SHP77 (cell line): ENCODE measurements around the gene RNF144A.
"Not testable (repeated sequence)": the region's sequence is repeated elsewhere in the genome, so short reads cannot be mapped to it uniquely, and the experiment has no call there.

Experiments
- DNase-seq, 2 experiments: peaks; one replicate each; lab custom pipeline; 2025; lab: John Stamatoyannopoulos, UW

Gene RNF144A

GRCh38 chr2:6972067-6972710 is 55.0 kb downstream of the RNF144A start:
- no peak for DNase-seq

- DNase-seq: no peak
Observed at GRCh38 chr2:6973895-6974545, 56.8 kb downstream of the RNF144A start.

DNA sequence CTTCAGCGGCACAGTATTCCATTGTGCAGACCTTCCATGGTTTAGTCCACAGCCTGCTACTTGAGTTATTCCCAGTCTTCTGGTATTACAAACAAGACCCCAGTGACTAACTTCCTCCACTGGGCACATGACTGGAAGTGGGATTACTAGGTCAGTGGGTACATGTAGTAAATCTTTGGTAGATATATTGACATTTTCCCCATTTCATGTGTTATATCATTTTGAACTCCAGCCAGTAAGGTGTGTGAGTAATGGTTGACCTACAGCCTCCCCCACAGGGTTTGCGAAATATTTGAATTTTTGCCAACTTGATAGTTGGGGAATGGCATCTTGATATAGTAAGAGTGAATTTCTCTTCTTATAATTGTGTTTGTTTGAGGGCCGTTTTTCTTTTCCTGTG is 58.8 kb downstream of the RNF144A start:
- DNase-seq: peak in 1 of 2 experiments; percentile 6

DNA sequence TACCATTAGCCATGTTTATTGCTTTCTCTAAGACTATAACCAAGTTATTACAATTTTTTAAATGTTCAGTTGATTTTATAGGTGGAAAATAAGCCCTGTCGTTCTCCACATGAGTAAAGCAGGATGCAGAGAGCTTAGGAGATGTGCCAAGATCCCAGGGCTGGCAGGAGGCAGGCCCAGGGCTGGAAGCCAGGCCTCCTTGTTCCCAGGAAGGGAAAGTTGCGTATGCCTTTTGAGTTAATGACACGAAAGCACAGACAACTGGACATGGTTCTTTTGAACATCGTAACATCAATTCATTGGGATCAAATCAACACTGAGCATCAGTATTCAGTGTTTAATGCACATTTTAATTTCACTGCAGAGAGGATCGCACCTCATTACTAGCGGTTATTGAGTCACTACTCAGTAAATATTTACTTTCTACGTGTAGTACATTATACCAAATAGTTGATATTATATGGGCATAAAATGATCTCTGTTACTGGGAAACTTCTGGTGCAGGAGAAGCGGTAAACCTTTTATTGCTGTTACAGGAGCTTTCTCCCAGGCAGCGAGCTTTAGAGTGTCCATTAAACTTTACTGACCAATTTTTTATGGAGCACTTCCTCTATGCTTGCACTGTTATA is 60.0 kb downstream of the RNF144A start:
- DNase-seq: peak; percentile 29 to 32

DNA sequence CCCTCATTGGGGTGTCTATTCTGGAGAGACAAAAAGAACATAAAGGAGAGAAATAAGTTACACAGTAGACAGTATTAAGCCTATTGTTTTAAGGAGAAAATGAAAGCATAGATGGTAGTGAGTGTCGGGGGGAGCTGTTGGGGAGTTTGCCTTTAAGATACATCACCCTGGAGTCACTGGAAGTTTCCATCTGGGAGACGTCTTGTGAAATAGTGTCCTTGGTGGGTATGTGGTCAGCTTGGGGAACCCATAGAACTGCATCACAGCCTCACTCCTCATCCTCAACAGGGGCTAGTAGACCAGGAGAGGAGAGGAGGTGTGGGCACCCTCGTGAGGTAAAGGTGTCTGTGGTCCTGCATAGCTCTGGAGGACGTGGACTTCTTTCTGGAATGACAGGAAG is 60.6 kb downstream of the RNF144A start:
- DNase-seq: no peak

DNA sequence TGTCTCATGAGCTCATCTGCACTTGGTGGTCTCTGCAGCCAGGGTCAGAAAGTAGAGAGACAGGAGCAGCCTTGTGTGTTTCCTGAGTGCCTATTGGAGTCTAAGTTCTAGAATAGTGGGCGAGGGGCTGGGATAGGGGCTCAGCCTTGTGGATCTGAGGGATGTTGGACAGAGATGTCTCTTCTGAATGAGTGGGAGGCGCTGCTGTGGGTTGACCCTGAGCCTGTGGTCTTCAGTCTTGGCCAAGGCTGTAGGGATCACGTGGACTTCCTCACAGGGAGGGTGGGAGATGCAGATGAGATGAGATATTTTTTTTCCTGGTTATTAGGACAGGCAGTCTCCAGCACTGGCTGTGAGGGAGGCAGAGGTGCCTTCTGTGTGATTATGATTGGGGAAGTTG is 61.8 kb downstream of the RNF144A start:
- DNase-seq: no peak

DNA sequence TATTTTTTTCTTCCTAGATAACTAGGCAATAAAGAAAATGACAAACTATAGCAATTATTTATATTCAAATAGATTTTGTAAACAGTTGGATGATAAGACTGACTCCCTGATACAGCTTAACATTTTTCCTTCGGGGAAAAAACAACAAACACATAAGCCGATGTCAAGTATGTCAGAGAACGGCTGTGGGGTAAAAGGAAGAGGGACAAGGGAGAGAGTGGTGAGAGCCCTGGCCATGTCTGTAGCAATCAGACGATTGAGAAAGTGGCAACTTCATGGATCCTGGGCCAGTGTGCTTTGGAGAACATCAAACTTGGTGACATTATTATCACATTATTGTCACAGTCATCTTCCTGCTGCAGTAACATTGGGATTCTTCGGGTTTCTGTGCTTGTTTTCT is 65.2 kb downstream of the RNF144A start:
- no peak for DNase-seq

DNA sequence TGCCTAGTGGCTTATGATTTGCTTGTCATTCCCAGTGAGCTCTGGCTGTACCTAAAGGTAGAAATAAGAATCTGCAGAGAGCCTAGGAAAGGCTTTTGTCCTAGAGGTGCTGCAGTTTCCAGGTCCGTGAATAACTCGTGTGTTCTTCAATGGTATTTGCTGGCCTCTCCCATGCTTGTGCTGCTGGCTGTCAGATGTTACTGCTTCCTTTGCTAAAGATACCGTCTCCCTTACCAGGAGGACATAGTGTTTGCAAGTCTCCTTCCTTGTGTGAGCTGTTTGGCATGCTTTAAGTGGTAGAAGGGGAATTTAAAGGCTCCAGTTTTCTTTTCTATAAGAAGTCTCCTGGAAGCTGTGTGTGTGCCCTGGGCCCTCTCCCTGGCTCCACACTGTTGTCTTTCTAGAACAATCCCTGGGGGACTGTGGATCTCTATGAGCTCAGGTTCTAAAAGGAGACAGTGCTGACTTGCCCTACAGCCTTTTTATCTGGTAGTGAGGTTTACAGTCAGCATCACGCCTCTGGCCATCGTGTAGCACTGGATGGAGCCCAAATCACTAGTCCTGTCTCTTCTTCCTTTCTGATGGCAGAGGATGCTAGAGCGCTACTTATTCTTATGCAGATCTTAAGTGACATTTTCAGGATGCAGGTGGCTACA is 65.8 kb downstream of the RNF144A start:
- no peak for DNase-seq

DNA sequence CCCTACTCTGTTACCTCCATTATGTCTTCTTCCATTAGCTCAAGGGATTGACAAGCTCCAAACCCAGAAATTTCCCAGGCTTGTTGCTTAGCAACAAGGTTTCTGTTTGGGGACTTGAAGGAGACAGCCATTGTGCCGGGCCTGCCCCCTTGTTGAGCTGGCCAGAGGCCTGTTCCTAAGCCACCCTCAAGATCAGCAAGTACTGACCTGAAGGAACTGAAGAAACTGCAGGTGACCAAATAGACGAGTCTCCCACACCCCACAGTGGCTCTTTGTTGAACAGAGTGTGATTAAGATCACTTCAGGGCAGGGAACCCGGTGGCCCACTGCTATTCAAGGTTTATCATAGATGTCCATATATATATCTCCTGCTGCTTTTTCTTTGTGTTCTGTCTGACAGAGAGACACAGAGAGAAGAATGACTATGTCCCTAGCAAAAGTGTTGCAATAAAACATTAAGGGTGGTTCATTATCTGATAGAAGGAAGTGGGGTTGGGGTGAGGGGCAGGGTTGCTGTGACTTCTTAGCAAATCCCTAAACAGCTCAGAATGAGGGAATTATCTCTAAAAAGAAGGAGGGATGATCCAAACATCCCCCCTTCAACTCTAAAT is 69.2 kb downstream of the RNF144A start:
- DNase-seq: peak in 1 of 2 experiments; percentile 8

DNA sequence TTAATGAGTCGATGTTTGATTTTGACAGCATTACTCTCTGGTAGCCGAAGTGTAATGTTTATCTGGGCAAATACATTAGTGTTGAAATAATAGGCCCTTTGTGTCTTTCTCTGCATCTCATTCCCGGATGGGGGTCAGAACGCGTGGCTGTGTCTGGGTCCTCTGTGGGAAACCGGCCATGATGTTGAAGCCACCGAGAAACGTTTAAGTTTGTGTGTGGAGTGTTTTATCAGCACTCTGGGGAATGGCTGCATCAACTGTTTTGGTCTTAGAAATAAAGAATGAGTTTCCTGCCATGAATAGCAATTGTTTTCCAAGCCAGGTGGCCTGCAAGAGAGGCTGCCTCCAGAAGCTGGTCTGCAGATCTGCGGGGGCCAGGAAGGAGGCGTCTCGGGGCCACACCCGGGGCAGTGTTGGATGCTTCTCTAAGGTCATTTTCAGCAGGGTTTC is 69.7 kb downstream of the RNF144A start:
- no peak for DNase-seq

DNA sequence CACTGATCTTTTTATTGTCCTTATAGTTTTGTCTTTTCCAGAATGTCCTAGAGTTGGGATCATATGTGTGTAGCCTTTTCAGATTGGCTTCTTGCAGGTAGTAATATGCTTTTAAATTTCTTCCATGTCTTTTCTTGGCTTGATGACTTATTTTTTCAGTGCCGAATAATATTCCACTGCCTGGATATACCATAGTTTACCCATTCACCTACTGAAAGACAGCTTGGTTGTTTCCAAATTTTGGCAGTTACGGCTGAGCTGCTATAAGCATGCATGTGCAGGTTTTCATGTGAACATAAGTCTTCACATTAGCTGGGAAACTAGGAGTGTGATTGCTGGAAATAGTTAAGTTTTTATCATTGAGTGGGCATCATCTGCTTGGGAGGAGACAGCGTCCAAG is 73.7 kb downstream of the RNF144A start:
- DNase-seq: no peak

GRCh38 chr2:6992794-6993228 is 75.6 kb downstream of the RNF144A start:
- no peak for DNase-seq

GRCh38 chr2:6993229-6993640 is 76.0 kb downstream of the RNF144A start:
- DNase-seq: no peak

DNA sequence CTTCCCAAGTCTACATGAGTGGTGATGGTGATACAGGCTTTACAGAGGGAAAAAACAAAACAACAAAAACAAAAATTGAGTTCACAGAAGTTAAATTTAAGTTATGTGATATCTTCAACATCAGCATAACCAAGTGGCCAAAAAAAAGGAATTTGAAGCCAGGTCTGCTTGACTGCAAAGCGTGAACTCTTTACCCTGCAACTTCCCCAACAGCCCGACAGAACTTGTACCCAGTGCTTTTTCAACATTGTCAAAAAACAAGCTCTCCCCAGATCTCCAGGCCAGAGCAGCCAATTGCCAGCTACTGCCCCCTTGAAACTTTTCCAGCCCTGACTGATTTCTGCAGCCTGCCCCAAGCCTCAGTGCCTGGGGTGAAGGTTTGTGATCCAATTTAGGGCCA is 76.7 kb downstream of the RNF144A start:
- DNase-seq: no peak

DNA sequence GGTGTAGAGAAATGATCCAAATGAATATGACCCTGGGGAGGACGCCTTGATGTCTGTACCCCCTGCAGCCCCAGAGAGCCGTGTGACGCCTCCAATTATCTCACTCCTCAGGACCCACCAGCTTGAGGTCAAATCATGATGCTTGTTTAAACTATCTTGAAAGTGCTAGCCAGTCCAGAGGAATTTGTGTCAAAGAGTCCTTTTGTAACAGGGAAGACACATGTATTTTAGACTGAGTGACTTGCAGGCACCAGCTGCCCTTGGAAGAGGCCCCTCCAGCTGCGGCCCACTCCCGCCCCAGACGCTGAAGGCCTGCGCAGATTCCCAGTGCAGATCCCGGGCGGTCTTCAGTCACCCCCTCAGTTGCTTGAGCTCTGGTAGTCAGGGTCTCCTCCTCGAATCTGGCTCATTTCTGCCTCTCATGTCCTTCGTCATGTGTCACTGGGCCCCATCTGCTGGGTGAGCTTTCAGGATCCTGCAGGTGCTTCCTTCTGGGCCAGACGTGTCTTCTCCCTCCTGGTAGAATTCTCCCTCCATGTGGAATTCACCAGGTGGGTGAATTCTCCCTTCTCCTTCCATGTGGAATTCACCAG is 77.4 kb downstream of the RNF144A start:
- DNase-seq: no peak

DNA sequence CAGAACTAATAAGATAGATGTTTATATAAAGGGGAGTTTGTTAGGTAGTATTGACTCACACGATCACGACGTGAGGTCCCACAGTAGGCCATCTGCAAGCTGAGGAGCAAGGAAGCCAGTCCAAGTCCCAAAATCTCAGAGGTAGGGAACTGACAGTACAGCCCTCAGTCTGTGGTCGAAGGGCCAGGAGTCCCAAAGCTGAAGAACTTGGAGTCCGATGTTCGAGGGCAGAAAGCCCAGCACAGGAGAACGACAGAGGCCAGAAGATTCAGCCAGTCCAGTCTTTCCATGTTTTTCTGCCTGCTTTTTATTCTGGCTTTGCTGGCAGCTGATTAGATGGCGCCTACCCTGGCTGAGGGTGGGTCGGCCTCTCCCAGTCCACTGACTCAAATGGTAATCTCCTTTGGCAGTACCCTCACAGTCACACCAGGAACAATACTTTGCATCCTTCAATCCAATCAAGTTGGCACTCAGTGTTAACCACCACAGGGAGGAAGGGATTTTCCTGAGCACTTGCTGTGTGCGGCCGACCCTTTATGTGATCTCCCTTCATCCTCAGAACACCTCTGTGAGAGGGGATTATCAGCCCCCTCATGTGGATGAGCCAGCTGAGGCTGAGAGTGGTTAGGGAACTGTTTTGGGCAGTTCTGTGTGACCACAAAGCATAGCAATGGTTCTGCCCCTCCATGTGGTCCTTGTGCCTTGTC is 78.3 kb downstream of the RNF144A start:
- DNase-seq: no peak

DNA sequence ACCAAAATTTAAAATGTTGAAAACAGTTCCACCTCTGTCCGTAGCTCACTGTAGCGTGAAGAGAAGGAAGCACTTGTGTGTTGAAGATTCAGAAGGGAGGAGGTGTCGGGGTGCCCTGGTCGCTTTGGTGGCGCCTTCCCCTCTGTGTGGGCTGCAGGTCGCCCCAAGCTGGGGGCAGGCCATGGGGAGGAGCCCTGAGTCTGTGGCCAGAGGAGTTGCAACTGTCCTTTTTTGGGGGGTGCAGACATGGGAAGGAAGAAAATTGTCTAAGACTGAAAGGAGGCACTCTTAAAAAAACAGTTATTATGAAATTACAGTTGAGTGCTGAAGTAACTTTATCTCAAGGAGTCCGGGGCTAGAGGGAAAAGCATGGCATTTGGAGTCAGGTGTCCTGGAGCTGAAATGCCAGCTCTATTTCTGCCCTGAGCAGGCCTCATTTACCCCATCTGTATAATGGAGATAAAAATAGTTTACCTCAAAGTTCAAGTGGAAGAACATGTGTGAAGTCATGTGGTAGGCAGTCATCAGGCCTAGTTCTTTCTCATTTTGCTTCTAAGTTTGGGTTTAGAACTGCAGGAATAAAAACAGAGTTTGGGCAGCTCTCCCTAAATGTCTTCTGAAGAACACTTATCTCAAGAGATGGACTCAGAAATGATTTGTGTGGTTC is 82.1 kb downstream of the RNF144A start:
- no peak for DNase-seq

DNA sequence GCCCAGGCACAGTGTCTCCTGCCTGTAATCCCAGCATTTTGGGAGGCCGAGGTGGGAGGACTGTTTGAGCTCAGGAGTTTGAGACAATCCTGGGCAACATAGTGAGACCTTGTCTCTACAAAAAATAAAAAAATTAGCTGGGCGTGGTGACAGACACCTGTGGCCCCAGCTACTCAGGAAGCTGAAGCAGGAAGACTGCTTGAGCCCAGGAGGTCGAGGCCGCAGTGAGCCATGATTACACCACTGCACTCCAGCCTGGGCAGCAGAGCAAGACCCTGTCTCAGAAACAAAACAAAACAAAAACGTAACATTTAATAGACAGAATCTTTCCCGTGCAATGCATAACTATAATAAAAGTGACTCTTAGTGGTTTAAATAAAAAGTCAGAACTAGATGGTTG is 84.2 kb downstream of the RNF144A start:
- not testable (repeated sequence) for DNase-seq

DNA sequence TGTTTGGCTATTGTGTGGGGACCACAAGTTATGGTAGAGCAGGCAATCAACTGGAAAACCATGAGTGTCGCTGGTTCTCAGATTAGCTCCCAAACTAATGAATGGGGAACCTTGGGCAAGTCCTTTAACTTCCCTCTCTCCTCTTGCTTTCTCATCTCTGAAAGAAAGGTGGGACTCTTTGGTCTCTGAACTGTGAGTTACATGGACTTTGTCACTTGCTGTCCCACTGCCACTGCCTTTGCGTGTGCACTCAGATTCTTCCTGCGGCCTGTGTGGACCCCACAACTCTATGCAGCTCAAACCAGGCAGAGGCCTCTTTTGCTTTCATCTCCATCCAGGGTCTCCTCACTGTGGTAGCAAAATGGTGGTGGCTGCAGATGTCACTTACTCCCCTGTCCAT is 86.7 kb downstream of the RNF144A start:
- DNase-seq: no peak

GRCh38 chr2:7004636-7005035 is 87.4 kb downstream of the RNF144A start:
- DNase-seq: no peak

DNA sequence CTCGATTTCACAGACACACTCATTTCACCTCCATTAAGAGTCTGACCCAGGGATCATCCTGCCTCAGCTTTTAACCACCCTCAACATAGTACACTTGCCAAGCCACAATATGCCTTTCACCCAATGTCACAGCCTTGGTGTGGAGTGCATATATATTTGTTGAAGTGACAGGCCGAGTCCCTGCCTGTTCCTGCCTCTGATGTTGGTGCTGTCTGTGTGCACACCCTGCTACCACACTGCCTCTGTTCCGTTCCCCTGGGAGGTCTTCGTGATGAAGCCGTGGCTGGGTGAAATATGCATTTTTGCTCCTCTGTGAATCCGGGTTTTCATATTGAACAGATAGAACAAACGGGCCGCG is 90.3 kb downstream of the RNF144A start:
- no peak for DNase-seq
